GM21723 (cell line): ENCODE results near the gene WDR31.
"Not testable (repeated sequence)": the region's sequence is repeated elsewhere in the genome, so short reads cannot be mapped to it uniquely, and the experiment has no call there.

Experiments used
- ATAC-seq: cut with Tn5 transposase; IDR thresholded peaks from one replicate; pipeline ENCODE4 v1.9.1; 2021; ENCODE audit warnings: mild to moderate bottlenecking, moderate library complexity; ENCODE audit not compliant: unreplicated experiment

Gene WDR31

DNA sequence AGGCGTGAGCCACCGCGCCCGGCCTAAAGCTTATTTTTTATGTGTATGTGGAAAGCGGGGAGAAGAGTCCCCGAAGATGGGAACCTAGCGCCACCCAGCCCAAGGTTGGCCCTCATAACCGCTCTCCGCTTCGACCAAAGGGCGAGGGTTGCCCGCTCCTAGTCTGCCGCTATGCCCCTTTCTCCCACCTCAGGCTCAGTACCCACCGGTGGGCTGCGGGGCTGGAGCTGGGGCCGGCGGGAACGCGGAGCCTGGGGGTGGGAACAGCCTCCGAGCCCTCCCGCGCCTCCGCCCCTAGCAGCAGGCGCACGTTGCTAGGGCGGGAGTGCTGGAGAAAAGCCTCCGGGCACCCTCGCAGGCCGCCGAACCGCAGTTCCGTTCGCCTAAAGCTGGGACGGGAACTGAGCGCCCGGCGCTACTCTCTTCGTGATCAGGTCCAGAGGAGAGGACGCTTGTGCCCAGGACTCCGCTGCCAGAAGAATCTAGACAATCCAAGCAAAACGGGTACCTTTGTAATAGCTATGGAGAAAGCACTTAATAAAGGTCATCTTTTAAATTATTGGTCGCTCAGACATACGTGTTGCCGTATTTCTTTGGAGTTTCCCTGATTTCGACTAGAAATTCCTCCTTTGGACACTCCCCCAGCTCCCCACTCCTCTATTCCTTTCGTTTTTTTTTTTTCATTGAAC is at the start of gene WDR31:
Gene WDR31 (minus strand): TSS at position 265 of the 689 bp plus-strand sequence. CDS start 8,253 bp downstream, outside the sequence.
- peak; percentile 99 for ATAC-seq

DNA sequence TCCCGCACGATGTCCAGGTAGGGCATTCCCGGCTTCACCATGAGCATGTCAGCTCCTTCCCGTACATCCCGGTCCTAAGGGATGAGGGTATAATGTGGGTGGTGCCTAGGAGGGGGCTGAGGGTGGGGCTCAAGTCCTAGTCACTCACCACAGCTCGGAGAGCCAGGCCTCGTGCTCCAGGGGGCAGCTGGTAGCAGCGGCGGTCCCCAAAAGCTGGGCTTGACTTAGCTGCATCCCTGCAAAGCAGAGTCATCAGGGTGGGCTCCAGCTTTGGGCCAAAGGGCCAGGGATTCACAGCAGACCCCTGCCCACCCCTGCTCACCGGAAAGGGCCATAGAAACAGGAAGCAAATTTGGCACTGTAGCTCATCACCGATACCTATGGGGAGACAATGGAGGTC is 49.4 kb upstream of the WDR31 start:
- no peak for ATAC-seq

DNA sequence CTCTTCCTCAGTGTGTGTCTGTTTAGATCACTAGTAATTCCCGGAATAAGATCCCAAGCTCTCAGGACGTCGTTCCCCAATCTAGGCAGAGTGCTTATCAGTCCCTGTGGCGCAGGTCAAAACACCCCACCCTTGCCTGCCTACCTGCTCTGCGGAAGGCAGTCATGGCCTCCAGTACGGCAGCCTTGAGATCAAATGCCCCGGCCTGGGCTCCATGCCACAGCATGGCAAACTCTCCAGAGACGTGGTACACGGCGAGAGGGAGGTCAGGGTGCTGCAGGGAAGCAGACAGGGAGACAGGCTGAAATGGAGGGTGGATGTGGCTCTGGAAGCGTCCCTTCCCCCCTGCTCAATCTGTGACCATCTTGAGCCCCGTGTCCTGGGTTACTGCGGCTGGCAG is 48.8 kb upstream of the WDR31 start:
- ATAC-seq, result no peak

DNA sequence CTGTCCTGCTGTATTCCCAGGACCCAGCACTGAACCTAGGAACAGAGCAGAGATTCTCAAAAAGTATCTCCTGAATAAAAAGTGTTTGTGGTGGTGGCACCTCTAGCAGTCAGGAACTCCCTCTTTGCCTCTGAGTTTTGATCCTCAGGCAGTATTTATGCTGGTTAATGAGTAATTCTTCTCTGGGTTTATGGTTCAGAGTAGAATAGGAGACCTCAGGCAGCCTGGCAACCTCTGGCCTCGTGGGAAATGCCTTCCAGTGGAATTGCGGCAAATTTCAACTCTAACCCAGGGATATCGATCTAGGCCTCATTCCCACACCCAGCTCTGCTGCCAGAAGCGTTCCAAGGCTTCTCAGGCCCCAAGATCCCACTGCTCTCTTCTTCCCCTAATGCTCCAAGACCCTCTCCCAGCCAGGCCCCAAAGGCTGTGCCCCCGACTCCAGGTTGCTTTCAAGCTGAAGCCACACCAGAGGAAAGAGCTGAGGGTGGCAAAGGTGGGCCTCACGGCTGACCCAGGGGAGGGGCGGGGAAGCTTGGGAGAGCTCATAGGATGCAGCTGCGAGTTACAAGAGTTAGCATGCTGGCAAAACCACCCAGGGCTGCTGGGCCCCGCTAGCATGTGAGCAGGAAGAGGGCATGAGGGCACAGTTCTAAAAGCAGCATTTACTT is 47.6 kb upstream of the WDR31 start:
- ATAC-seq, result no peak

DNA sequence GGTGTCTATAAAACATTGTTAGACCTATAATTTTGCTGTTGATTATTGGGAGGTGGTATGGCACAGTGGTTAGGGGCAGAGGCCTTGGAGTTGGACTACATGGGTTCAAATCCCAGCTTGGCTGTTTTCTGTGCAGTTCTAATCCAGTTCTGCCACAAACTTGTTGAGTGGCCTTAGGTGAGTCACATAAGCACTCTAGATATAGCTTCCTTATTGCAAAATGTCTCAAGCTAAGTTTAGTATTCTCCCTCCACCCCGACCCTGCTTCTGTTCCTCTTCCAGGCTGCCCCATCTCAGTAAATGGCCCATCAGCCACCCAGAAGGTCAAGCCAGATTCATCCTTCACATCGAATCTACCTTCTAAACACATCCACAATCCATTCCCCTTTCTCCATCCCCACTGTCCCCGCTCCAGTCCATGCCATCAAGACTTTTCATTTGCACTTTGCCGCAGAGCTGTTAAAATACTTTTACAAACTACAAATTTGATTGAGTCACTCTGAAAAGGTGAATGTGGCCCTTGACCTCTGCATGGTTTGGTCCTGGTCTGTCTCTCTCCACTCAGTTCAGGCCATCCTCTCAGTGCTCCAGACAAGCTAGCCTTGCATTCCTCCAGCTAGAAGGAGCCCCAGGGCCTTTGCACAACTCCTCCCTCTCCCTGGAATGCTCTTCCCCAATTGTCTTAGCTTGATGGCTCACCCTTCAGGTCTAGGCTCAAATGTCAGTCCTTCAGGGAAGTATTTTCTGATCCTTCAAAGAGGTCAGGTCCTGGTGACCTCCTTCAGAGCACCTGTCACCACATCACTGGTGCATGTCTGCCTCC is 46.7 kb upstream of the WDR31 start:
- no peak for ATAC-seq

DNA sequence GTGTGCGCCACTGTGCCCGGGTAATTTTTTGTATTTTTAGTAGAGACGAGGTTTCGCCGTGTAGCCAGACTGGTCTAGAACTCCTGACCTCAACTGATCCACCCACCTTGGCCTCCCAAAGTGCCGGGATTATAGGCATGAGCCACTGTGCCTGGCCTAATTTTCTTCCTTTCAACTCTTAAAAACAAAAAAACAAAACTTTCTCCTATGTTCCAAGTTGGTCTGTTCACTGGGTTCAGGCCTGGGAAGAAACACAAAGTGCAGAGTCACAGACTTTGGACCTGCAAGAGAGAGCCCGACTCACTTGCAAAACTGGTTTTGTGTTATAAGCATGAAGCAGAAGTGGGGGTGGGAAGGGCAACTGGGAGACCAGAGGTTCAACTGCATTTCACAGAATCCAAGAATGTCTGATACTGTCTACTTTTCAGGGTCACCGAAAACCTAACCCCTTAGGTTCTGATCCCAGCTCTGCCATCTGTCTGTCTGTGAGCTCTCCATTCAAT is 41.9 kb upstream of the WDR31 start:
- no peak for ATAC-seq

DNA sequence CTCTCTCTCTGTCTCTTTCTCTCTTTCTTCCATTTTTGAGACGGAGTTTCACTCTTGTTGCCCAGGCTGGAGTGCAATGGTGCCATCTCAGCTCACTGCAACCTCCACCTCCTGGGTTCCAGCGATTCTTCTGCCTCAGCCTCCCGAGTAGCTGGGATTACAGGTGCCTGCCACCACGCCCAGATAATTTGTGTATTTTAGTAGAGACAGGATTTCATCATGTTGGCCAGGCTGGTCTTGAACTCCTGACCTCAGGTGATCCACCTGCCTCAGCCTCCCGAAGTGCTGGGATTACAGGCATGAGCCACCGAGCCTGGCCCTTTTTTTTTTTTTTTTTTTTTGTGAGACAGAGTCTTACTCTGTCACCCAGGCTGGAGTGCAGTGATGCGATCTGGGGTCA is 41.4 kb upstream of the WDR31 start:
- not testable (repeated sequence) for ATAC-seq

DNA sequence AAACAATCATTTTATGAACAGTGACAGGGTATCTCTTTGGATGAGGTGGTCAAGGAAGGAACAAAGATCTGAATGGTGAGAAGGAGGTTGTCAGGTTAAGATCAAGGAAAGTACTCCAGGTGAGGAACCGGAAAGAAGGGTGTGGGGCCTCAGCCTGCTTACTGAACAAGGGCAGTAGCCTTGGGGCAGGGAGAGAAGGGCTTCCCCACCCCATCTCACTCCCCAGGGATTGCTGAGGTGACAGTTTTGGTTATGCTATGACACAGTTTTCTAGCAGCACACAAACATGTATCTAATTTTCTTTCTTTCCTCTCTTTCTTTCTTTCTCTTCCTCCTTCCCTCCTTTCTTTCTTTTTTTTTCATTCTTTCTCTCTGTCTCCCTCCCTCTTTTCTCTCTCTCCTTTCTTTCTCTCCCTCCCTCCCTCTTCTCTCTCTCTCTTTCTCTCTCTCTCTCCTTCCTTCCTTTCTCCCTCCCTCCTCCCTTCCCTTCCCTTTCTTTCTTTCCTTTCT is 40.8 kb upstream of the WDR31 start:
- peak; percentile 63 for ATAC-seq

DNA sequence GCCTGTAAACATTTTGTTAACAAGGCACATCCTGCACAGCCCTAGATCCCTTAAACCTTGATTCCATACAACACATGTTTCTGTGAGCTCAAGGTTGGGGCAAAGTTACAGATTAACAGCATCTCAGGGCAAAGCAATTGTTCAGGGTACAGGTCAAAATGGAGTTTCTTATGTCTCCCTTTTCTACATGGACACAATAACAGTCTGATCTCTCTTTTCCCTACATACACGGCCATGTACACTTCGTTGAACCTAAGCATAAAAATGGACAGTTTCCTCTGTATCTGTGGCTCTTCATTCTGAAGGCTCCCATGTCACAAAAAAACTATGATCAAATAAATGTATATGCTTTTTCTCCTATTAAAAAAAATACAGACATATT is 39.7 kb upstream of the WDR31 start:
- ATAC-seq, result not testable (repeated sequence)

DNA sequence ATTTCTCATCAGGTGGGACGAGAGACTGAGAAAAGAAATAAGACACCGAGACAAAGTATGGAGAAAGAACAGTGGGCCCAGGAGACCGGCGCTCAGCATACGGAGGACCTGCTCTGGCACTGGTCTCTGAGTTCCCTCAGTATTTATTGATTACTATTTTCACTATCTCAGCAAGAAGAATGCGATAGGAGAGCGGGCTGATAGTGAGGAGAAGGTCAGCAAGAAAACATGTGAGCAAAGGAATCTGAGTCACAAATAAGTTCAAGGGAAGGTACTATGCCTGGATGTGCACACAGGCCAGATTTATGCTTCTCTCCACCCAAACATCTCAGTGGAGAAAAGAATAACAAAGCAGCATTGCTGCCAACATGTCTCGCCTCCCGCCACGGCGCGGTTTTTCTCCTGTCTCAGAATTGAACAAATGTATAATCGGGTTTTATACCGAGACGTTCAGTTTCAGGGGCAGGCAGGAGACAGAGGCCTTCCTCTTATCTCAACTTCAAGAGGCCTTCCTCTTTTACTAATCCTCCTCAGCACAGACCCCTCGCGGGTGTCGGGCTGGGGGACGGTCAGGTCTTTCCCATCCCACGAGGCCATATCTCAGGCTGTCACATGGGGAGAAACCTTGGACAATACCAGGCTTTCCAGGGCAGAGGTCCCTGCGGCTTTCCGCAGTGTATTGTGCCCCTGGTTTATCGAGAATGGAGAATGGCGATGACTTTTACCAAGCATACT is 39.2 kb upstream of the WDR31 start:
- ATAC-seq, result not testable (repeated sequence)

DNA sequence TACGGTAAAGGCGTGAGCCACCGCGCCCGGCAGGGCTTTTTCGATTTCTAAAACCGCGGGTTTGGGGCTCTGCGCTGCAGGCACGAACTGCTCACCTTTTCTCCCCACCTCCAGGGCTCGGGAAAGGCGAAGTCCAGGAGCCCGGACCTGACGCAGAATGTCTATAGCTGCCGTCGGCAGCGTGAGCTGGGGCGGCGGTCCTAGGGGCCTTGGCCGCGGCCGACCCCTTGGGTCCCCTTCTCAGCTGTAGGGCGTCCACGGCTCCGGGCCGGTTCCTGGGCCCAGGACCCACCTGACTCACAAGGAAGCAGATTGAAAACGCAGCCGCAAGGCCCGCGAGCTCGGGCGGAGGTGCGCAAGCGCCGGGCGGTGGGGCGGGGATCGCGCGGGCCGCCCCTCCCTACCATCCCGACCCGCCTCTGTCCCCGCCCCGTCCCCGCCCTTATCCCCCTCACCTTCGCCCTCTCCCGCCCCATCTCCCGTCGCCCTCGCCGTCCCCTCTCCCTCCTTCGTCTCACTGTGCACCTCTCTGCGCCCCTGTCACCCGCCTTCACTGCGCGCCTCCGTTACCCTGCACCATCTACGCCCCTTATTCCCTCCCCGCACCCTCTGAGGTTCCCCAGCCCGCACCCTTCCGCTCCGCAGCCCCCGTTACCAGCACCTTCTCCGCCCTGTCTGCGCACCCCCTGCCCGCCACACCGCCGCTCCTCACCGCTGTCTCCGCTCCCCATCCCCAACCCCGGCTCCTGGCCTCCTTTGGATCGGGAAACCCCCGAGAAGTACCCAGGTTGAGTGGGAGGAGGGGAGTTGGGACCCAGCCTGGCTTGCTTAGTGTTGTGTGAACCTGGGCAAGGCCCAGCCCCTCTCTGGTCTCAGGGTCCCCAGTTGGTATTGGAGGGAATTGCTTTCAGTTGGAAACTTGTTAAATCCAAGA is 36.8 kb upstream of the WDR31 start, which contains the start of gene HDHD3:
Gene HDHD3 (minus strand): TSS at position 353 of the 934 bp plus-strand sequence. CDS start 2,632 bp downstream, outside the sequence.
- peak; percentile 83 for ATAC-seq

DNA sequence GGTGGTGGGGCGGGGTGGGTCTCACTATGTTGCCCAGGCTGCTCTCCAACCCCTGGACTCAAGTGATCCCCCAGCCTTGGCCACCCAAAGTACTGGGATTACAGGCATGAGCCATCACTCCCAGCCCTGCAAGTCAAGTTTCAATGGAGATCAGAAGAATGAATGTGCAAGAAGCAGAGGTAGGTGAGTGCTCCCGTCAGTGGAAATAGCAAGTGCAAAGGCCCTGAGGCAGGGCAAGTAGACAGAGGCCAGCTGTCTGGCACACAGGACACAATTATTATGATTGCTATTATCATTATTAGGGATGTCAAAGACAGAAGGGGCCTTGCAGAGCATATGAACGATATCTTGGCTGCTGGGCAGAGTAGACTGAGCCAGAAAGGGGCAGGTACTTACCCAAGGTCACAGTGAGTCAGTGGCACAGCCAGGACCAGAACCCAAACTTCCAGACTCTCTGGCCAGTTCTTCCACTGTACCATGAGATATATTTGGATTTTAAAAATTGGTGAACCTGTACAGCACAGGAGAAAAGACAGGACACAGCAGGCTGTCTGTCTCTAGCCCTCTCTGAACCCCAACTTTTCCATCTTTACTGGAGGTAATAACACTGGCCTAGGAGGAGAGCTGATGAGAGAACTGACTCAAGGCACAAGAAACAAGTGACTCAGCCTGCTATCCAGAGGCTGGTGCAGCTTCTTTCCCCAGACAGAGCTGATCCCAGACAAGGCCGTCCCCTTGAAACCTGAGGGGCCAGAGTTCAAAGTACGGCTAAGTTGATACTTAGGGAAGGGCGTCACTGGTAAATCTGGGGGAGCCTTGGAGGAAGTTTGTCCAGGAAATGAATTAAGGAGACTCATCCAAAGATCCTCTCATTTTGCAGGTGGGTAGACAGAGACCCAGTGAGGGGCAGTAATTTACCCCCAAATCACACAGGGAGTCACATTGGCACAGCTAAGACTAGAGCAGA is 35.3 kb upstream of the WDR31 start:
- ATAC-seq, result no peak

DNA sequence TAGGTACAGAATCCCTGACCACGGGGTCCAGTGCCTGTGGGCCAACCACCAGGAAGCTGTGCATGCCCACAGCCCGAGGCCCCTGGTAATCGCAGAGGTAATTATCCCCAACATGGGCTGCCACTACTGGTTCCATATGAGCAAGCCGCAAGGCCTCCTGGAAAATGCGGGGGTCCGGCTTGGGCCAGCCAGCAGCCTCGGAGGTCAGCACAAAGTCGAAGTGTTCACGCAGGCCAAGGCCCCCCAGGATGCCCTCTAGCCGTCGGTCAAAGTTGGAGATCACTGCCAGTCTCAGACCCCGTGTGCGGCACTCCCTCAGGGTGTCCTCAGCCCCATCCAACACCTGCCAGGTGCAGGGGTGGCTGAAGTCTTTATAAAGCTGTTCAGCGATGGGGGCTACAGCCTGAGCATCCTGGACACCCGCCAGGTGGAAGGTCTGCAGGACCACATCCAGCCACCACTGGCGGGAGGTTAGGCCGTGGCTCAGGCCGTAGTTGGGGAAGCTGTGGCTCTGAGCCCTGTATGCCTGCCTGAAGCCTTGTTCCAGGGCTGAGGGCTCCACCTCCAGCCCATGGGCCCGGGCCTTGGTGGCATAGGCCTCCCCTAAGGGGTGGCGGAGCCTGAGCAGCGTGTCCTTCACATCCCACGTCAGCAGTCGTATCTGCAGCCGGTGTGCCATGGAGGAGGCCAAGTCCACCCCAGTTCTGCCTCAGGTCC is 33.8 kb upstream of the WDR31 start:
- ATAC-seq, result no peak

DNA sequence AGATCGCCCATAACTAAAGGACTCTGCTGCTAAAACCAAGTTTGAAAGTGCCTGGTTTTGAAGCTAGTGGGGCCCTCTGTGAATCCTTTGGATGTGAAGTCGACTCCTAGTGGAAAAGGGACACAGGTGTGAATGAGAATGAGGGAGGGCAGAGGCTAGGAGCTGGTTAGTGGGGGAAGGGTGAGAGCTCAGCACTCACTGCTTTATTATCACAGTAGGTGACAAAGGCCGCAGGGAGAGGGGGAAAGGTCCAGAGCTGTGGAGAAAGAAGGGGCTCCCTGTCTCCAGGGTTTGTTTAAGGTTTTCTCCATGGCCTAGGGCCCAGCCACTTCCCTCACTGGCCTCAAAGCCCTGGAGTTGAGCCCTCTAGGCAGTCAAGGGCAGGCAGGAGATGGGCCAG is 33.2 kb upstream of the WDR31 start:
- ATAC-seq, result no peak

DNA sequence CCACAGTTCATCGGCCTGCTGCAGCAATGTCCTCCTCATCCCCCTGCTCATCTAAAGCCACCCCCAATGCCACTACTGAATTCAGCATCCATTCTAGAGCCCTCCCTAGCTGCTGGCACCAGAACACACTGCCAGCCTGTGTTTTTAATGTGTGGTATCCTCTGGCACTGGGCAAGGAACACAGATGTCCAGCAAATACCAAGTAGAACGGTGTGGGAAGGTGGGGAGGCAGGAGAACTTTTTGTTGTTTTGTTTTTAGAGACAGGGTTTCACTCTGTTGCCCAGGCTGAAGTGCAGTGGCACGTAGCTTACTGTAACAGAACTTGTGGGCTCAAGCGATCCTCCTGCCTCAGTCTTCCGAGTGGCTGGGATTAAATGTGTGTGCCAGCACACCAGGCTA is 32.0 kb upstream of the WDR31 start:
- no peak for ATAC-seq

DNA sequence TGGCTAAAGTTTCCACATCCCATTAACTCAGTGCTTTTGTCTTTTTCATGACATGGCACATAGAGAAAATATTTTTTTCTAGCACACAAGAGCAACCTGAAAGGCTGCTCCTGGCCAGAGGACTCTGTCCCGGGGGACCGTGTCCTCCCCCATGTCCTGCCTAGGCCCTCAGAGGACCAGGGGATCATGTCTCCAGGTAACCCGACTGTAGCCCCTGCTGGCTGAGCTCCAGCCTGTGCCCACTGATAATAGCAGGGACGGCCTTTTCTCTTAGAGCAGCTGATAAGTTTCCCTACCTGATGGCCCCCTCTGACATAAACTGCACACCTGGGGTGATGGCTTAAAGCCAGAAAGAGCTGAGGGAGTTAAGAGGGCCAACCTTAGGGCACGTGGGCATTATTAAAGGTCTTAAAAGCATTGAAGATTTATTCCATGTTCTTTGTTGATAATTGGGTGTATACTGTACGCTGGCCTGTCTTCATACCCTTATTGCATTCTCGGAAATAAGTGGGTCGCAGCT is 30.8 kb upstream of the WDR31 start:
- ATAC-seq, result no peak

DNA sequence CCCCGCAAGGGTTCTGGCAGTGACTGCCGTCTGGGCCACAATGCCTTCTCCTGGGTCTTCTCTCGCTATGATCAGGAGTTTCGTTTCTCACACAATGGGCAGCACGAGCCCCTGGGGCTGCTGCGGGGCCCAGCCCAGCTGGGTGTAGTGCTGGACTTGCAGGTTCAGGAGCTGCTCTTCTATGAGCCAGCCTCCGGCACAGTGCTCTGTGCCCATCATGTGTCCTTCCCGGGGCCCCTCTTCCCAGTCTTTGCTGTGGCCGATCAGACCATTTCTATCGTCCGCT is 29.7 kb upstream of the WDR31 start:
- ATAC-seq, result no peak
